ENCODE data around the gene KIF7. TPM values are rescaled to one million over a fixed set of nuclear protein-coding genes. Genes with fewer than 3 reads are reported as not detected.

KIF7 gene
- total and polyA plus RNA-seq, 8 donors: 1.7 to 13.9 (median 3.0) TPM; not detected in 1

DNA sequence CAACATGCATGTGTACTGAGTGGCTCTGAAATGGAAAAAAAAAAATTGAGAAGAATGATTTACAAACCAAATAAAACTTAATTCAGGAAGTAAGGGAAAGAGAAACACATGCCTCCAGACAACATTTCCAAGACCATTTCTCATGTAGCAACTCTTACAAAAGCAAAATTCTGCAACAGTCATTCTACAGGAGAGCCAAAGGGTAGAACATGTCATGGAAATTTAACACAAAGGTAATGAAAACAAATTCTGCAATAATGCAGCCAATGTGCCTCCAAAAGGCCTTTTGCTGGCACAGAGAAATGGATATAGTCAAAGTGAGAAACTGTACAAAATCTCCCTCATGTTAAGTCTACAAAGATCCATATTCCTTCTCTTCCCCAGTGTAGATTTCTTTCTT lies 31.3 kb upstream of the KIF7 start:
- Histone ChIP-seq H3K4me1 (peaks cover 10 to 48% (median 37%) of the 10 kb centered on the region in 4 donors), H3K27ac (peak overlapping the region in 1 of 5 donors; percentile 18), H3K4me3 (no peak overlapping the region), H3K9me3 (no peaks in the 10 kb centered on the region), H3K27me3 (no peaks in the 10 kb centered on the region), H3K36me3 (peaks cover 6 to 41% (median 30%) of the 10 kb centered on the region in 4 donors)
- intact Hi-C loops (cut with DNase I; ENCODE audit: low total_unique reads): no loop called here
- no peak for DNase-seq
- no peak for TF ChIP-seq POLR2A (IDR thresholded peaks at IDR 0.05)
- no peak for TF ChIP-seq CTCF (IDR thresholded peaks at IDR 0.05)
- TF ChIP-seq EP300 (IDR thresholded peaks at IDR 0.05): no peak
- TF ChIP-seq POLR2AphosphoS5 (IDR thresholded peaks at IDR 0.05): no peak

GRCh38 chr15:89685995-89686394 lies 30.7 kb upstream of the KIF7 start:
- Histone ChIP-seq H3K4me3 (no peak overlapping the region), H3K27ac (peak overlapping the region in 1 of 5 donors; percentile 18), H3K36me3 (peaks cover 6 to 41% (median 30%) of the 10 kb centered on the region in 4 donors), H3K4me1 (peaks cover 14 to 51% (median 41%) of the 10 kb centered on the region in 4 donors), H3K27me3 (no peaks in the 10 kb centered on the region), H3K9me3 (no peaks in the 10 kb centered on the region)
- 70 to 79% (median 73%) methylated on average over 2 of the region's 2 CpGs for WGBS, 5 donors
- DNase-seq: no peak
- intact Hi-C loops (cut with DNase I; ENCODE audit: low total_unique reads): no loop called here
- TF ChIP-seq CTCF (IDR thresholded peaks at IDR 0.05) (no peak), EP300 (IDR thresholded peaks at IDR 0.05) (no peak), POLR2A (IDR thresholded peaks at IDR 0.05) (no peak), POLR2AphosphoS5 (IDR thresholded peaks at IDR 0.05) (no peak)

- intact Hi-C loops (cut with DNase I; ENCODE audit: low total_unique reads): no loop called here
- no peak for DNase-seq
- H3K36me3 ChIP-seq: peaks cover 6 to 36% (median 29%) of the 10 kb centered on the region in 4 donors
- H3K4me1 ChIP-seq: peaks cover 9 to 33% (median 31%) of the 10 kb centered on the region in 4 donors
- no peaks in the 10 kb centered on the region for H3K27me3 ChIP-seq
- H3K27ac ChIP-seq: peak overlapping the region; percentile 63 to 85 (median 65)
- H3K4me3 ChIP-seq: no peak overlapping the region
- no peaks in the 10 kb centered on the region for H3K9me3 ChIP-seq
- TF ChIP-seq POLR2A (IDR thresholded peaks at IDR 0.05) (no peak), CTCF (IDR thresholded peaks at IDR 0.05) (no peak), POLR2AphosphoS5 (IDR thresholded peaks at IDR 0.05) (no peak), EP300 (IDR thresholded peaks at IDR 0.05) (no peak)
- WGBS, 5 donors: 79 to 89% (median 83%) methylated on average over 2 of the region's 2 CpGs
Observed at GRCh38 chr15:89681146-89681545, 25.9 kb upstream of the KIF7 start.

GRCh38 chr15:89680282-89680873 lies 25.1 kb upstream of the KIF7 start:
- intact Hi-C loops (cut with DNase I; ENCODE audit: low total_unique reads): no loop called here
- Histone ChIP-seq H3K36me3 (peaks cover 6 to 29% (median 22%) of the 10 kb centered on the region in 4 donors), H3K9me3 (no peaks in the 10 kb centered on the region), H3K4me3 (no peak overlapping the region), H3K27ac (peak overlapping the region; percentile 63 to 85 (median 65)), H3K4me1 (peaks cover 9 to 32% (median 30%) of the 10 kb centered on the region in 4 donors), H3K27me3 (no peaks in the 10 kb centered on the region)
- peak; percentile 84 to 85 for DNase-seq
- 27 to 46% (median 35%) methylated on average over 5 of the region's 5 CpGs for WGBS, 5 donors
- peak; percentile 34 to 89 (median 50) for TF ChIP-seq POLR2AphosphoS5 (IDR thresholded peaks at IDR 0.05)
- no peak for TF ChIP-seq CTCF (IDR thresholded peaks at IDR 0.05)

Data from stomach (tissue), 9 donors.